ENCODE measurements around the gene HOXA13.

HOXA13 gene

GRCh38 chr7:27185013-27185853, 14.7 kb downstream of the HOXA13 start, which contains the start of gene HOXA11:
TSS of gene HOXA11 (minus strand) at chr7:27185232. CDS start at chr7:27185144, 88 bp downstream.
- peaks cover 0 to 10% of the 10 kb centered on the region in 2 experiments; a peak in 2 of 3 replicates for H3K36me3 ChIP-seq (ENCODE audit: control insufficient read depth in 2 of 2, insufficient read depth in 1 of 2, low read length in 2 of 2)
- peak within 1 kb of the TSS; percentile 99 for H3K27ac ChIP-seq (ENCODE audit: extremely low read depth, low read depth, low read length)
- POLR2A ChIA-PET, result interaction anchor here (0.5 to 7.6 kb wide), 20 partner anchors 10 to 1329 kb away, joined by 3 to 237 read pairs (median 4); partner anchors contain the start of genes CBX3, EVX1, HOXA10 and HOXA13
- H3K4me3 ChIP-seq (ENCODE audit: low read depth, low read length), result peak within 1 kb of the TSS; percentile 64
- H3K9me3 ChIP-seq (ENCODE audit: control insufficient read depth, insufficient read depth, low read depth, low read length), result no peaks in the 10 kb centered on the region
- CTCF ChIA-PET, result interaction anchor here (0.7 to 3.2 kb wide), 5 partner anchors 10 to 159 kb away, joined by 3 to 26 read pairs (median 7); partner anchors contain the start of gene HOXA13
- peaks cover 47% of the 10 kb centered on the region for H3K4me1 ChIP-seq (ENCODE audit: control insufficient read depth, insufficient read depth, low read length)
- TF ChIP-seq INSM2 (tag by site-specific recombination; IDR thresholded peaks at IDR 0.05) (peak; percentile 10; the same call in 1 of the 2 replicates), IKZF3 (tag by site-specific recombination; IDR thresholded peaks at IDR 0.05) (peak; percentile 72), ZNF2 (tag by site-specific recombination; IDR thresholded peaks at IDR 0.05) (peak; percentile 69), PBX3 (CRISPR knock-in tag; IDR thresholded peaks at IDR 0.05) (no peak), ZBTB17 (tag by site-specific recombination; IDR thresholded peaks at IDR 0.05) (peak; percentile 93), ZNF24 (tag by site-specific recombination; IDR thresholded peaks at IDR 0.05) (peak; percentile 13; the same call in 1 of the 2 replicates), ZNF366 (tag by site-specific recombination; conservative IDR thresholded peaks at IDR 0.05) (peak; percentile 28; the same call in 1 of the 2 replicates), ZBTB26 (tag by site-specific recombination; optimal IDR thresholded peaks at IDR 0.05) (peak; percentile 40), ZNF341 (tag by site-specific recombination; IDR thresholded peaks at IDR 0.05; ENCODE audit: low read depth) (peak; percentile 93), ZNF426 (tag by site-specific recombination; IDR thresholded peaks at IDR 0.05) (no peak), ZNF629 (tag by site-specific recombination; IDR thresholded peaks at IDR 0.05) (peak; percentile 95), GFI1B (tag by site-specific recombination; IDR thresholded peaks at IDR 0.05) (no peak), ZNF837 (tag by site-specific recombination; IDR thresholded peaks at IDR 0.05) (no peak), ZNF10 (tag by site-specific recombination; IDR thresholded peaks at IDR 0.05) (0 out of 2 replicates have a peak, but pooled peaks have one; percentile 6), GLIS2 (tag by site-specific recombination; IDR thresholded peaks at IDR 0.05) (peak; percentile 99), KLF8 (tag by site-specific recombination; IDR thresholded peaks at IDR 0.05) (peak; percentile 47), ZNF600 (tag by site-specific recombination; IDR thresholded peaks at IDR 0.05) (0 out of 2 replicates have a peak, but pooled peaks have one; percentile 23), TCF7L2 (IDR thresholded peaks at IDR 0.05; ENCODE audit: borderline replicate concordance, low read depth, low read length) (peak; percentile 38; the same call in 1 of the 2 replicates), SCRT2 (tag by site-specific recombination; IDR thresholded peaks at IDR 0.05) (peak; percentile 94), ZBTB21 (tag by site-specific recombination; IDR thresholded peaks at IDR 0.05) (peak; percentile 77), ZBTB20 (tag by site-specific recombination; IDR thresholded peaks at IDR 0.05) (peak; percentile 69), KLF10 (tag by site-specific recombination; IDR thresholded peaks at IDR 0.05) (0 out of 2 replicates have a peak, but pooled peaks have one; percentile 13), ZFP3 (tag by site-specific recombination; IDR thresholded peaks at IDR 0.05; ENCODE audit: low read depth) (peak; percentile 58; the same call in 1 of the 2 replicates), ZEB2 (tag by site-specific recombination; IDR thresholded peaks at IDR 0.05) (peak; percentile 71), ZXDB (tag by site-specific recombination; IDR thresholded peaks at IDR 0.05) (peak; percentile 92)
- TF ChIP-seq, protein P1, sequence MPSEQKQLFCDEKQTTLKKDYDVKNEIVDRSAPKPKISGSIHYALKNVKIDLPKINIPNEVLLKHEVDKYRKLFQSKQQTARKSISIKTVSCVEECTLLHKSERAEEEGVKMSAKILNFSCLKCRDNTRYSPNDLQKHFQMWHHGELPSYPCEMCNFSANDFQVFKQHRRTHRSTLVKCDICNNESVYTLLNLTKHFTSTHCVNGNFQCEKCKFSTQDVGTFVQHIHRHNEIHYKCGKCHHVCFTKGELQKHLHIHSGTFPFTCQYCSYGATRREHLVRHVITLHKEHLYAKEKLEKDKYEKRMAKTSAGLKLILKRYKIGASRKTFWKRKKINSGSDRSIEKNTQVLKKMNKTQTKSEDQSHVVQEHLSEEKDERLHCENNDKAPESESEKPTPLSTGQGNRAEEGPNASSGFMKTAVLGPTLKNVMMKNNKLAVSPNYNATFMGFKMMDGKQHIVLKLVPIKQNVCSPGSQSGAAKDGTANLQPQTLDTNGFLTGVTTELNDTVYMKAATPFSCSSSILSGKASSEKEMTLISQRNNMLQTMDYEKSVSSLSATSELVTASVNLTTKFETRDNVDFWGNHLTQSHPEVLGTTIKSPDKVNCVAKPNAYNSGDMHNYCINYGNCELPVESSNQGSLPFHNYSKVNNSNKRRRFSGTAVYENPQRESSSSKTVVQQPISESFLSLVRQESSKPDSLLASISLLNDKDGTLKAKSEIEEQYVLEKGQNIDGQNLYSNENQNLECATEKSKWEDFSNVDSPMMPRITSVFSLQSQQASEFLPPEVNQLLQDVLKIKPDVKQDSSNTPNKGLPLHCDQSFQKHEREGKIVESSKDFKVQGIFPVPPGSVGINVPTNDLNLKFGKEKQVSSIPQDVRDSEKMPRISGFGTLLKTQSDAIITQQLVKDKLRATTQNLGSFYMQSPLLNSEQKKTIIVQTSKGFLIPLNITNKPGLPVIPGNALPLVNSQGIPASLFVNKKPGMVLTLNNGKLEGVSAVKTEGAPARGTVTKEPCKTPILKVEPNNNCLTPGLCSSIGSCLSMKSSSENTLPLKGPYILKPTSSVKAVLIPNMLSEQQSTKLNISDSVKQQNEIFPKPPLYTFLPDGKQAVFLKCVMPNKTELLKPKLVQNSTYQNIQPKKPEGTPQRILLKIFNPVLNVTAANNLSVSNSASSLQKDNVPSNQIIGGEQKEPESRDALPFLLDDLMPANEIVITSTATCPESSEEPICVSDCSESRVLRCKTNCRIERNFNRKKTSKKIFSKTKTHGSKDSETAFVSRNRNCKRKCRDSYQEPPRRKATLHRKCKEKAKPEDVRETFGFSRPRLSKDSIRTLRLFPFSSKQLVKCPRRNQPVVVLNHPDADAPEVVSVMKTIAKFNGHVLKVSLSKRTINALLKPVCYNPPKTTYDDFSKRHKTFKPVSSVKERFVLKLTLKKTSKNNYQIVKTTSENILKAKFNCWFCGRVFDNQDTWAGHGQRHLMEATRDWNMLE (tag by site-specific recombination; conservative IDR thresholded peaks at IDR 0.05; ENCODE audit: low read depth), result 0 out of 2 replicates have a peak, but pooled peaks have one; percentile 19
- TF ChIP-seq, protein P2, sequence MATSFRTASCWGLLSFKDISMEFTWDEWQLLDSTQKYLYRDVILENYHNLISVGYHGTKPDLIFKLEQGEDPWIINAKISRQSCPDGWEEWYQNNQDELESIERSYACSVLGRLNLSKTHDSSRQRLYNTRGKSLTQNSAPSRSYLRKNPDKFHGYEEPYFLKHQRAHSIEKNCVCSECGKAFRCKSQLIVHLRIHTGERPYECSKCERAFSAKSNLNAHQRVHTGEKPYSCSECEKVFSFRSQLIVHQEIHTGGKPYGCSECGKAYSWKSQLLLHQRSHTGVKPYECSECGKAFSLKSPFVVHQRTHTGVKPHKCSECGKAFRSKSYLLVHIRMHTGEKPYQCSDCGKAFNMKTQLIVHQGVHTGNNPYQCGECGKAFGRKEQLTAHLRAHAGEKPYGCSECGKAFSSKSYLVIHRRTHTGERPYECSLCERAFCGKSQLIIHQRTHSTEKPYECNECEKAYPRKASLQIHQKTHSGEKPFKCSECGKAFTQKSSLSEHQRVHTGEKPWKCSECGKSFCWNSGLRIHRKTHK (tag by site-specific recombination; IDR thresholded peaks at IDR 0.05), result no peak
